Stimulated activated CD8-positive, alpha-beta memory T cell treated with anti-CD3 and anti-CD28 coated beads, Interleukin-2, amount 100 ng/mL, for 48 hours (primary cell): ENCODE data around the gene ELFN2.
"Not testable (repeated sequence)": the region's sequence is repeated elsewhere in the genome, so short reads cannot be mapped to it uniquely, and the experiment has no call there.

Experiments used
- DNase-seq, 2 donors: peaks; one replicate each; pipeline ENCODE4 v3.0.0-alpha.2; 2020; ENCODE audit warnings: low read depth in 2 of 2

ELFN2 gene

DNA sequence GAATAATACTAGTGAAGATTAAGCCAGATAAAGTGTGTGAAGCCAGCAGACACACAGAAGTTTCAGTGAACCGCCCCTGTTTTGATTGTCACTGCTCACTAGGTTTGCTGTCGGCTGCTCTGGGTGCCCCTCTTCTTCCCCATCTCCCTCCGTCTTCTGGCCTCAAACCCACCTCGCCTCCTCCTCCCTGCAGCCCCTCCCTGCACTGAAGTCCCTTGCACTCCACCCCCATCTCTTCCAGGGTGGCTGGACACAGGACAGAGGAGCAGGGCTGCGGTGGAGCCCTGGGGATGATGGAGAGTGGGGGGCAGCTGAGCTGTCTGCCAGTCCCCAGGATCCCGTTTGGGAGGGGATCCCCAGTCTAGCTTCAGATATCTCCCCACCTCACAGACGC is 91.5 kb downstream of the ELFN2 start:
- no peak for DNase-seq

DNA sequence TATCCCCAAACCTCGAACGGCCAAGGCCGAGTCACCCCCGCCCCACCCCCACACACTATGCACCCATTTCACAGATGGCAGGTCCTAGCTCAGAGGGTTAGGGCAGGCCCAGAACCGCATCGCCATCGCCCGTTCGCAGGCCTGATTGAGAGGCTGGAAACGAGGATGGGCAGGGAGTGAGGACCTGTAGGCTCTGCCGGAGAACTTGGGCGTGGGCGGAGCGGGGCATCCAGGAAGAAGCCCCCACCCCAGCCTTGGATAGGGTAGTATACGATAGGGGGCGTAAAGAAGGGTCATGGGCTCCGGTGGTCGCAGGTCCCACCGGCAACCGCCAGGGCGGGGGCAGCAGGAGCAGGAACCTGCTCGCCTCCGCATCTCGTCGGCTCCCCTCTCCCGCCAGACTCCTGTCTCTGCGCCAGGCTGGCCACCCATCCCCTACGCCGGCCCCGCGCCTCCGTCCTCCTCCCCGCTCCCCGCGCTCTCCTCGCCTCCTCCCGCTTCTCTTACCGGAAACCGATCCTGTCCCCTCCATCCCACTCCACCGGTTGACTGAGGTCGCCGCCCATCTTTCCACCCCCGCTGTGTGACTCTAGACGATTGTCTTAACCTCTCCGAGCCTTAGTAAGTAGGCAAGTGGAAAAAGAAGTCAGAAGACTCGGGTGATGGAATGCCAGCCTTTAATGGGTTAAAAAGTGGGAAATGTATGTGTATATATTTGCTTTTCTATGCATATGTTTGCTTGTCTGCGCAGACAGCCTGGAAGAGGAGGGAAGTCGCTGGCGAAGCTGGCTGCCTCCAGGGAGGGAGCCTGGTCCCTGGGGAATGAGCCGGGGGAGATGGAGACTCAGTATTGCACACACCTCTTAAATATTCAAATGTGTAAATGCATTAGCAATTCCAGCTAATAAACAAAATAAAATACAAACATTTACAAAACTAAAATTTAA is 92.1 kb downstream of the ELFN2 start:
- DNase-seq = no peak

DNA sequence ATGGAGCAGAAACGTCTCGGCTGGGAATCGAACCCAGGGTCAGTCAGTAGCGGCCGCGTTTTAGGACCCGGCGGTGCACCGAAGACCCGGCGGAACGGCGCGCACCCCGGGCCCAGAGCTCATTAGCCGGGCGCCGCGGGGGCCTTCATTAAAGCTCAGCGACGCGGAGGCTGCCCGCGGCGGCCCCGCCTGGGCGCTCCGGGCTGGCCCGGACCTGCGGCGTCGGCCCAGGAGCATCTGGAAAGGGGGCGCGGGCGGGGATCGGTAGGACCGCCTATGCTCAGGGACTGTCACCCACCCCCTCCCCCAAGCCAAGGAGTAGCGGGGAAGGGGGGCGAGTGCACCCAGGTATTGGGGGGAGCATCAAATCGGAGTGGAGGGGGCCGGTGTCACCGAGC is 92.8 kb downstream of the ELFN2 start:
- no peak for DNase-seq

DNA sequence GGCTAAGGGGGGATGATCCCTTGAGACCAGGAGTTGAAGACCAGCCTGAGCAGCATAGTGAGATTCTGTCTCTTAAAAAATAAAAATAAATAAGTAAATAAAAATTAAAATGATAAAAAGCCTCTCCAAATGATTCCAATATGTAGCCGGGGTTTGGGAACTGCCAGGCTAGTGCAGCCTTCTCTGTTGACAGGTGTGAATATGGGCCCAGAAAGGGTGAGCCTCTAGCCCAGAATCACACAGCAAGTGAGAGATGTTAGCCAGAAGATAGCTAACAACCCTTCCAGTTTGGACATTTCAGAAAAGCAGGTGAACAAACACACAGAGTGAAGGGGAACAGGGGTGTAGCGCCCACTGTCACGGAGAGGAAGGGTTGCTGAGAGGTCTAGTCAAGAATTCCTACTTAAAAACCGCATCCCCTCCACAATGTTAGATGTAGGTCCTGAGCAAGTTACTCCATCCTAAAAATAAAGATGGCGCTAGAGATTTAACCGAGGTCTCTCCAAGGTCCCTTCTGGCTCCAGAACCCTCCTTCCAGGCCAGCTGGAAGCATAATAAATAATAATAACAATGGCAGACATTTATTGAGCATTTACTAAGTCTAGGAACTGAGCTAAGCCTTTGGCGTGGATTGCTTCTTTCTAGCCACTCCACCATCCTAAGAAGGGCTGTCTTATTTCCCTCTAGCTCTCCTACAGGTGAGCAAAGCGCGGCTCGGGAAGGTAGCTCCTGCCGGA is 93.4 kb downstream of the ELFN2 start:
- no peak for DNase-seq

DNA sequence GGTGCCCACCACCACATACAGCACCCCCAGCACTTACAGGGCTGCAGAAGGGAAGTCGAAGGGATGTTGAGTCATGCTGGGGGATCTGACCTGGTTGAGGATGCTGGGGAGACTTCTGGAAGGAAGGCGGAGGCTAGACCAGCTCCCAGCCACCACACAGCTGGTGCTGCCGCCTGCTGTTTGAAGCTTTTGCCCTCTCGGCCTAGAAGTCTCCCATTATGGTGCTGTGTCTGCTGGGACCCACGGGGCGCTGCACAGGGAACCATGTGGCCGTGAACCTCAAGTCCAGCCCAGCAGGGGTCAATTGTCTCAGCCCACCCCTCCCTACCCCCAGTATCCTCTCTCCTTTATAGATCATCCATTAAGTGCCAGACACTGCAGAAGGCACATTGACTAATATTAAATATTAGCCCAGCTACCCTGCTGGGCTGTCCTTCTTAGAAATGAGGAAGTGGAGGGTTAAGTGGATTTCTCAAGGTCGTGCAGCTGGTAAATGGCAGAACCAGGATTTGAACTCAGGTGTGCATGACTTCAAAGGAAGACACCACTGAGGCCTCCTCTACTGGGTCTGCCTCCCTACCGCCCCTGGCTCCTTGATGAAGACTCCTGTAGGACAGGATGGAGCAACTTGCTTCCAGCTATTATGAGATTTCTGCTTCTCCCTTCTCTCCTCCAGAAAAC is 95.3 kb downstream of the ELFN2 start:
- DNase-seq = no peak

DNA sequence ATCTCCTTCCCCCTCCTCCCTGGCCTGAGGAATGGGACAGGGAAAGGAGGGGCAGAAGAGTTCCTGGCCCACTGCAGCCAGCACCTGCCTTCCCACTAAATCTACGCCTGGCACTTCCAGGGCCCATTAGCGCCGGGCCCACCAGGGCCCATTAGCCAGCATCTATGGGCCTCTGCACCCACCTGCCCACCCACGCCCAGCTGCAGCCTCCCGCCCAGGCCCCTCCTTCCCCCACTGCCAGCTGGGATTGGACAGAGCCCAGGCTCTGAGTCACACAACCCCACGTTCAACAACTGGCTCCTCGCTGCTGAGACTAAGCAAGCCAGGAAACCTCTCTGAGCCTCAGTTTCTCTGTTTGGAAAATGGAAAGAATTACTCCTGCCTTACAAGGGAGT is 96.2 kb downstream of the ELFN2 start:
- no peak for DNase-seq

DNA sequence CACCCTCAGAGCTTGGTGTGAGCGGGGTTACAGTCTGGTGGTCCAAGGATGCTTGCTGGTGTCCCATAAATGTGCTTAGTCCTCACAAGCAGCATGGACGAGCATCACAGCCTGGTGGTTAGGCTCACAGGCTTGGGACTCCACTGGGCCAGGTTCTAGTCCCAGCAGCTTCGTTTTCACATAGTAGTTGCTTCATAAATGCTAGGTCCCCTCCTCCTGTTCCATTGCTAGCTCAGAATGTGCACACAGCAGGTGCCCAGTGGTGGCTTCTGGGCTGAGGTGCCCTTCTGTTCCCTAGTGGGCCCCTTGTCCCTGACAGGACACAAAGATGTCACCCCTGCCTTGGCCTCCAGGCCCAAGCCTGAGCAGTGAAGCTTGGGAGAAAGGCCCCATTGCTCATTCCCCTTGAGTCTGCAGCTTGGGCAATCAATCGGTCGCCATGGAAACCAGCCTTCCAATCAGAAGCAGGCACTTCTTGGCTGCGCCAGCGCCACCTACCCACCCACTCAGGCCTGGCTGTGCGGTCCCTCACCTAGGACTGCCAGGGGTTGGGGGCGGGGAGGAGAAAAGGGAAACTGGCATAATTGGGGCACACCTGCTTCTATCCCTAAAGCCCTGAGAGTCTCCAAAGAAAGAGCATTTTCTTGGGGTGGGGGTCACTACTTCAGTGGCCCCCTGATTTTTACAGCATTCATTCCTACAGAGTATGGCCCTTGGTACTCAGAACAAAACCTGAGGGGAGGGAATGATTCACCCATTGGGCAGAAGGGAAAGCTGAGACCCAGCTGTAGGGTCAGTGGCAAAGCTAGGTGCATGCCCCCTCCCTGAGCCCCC is 96.9 kb downstream of the ELFN2 start:
- peak in 1 of 2 donors; percentile 42 for DNase-seq

DNA sequence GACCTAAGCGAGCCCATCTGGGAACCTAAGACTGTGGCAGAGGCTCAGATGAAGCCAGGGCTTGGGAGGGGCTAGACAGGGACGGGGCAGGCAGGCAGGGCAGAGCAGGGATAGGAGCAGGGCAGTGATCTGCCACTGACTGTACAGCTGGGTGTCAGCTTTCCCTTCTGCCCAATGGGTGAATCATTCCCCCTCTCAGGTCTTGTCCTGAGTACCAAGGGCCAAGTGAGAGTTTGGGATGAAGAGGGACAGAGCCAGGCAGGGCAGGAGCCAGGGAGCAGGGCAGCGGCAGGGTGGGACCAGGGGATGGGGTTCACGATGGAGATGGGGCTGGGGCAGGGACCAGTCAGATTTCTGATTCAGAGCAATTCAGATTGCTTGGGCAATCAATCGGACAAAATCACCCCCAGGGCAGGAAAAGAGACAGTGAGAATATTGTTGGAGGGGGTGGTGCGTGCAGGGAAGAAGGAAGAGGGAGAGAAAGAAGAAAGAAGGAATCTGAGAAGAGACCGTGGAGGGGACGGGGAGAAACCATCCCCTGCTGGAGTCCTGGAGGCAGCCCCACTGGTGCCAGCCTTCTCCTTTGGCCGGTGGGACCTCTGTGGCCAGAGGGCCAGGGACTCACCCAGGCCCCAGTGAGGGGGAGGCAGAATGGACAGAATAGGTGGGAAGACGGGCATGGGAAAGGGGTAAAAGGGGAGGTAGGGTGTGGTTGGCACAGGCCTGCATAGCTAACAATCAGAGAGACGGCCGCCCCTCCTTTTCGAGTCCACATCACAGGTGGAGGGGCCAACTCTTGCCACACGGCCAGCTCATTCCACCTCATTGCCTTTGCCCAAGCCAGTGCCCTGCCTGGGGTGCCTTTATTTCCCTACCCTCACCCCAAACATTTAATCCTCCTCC is 97.8 kb downstream of the ELFN2 start:
- no peak for DNase-seq

DNA sequence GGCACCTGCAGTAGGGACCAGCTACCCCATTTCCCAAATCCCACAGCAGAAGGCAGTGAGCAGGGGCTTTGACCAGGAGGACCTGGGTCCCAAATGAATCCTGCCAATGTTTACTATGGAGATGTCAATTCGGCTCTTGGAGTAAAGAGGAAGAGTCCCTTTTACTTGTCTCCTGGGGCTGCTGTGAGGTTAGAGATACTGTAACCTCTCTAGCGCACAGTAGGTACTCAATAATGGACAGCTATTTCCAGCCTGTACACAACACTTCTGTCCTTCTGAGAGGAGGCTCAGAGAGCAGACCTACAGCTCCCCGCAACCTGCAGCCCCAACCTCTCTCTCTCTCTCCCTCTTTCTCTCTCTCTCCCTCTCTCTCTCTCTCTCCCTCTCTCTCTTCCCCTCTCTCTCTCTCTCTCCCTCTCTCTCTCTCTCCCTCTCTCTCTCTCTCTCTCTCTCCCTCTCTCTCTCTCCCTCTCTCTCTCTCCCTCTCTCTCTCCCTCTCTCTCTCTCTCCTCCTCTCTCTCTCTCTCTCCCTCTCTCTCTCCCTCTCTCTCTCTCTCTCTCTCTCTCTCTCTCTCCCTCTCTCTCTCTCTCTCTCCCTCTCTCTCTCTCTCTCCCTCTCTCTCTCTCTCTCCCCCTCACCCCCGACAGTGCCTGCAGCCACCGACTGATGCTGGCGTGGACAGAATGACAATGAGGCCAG is 98.6 kb downstream of the ELFN2 start:
- not testable (repeated sequence) for DNase-seq

DNA sequence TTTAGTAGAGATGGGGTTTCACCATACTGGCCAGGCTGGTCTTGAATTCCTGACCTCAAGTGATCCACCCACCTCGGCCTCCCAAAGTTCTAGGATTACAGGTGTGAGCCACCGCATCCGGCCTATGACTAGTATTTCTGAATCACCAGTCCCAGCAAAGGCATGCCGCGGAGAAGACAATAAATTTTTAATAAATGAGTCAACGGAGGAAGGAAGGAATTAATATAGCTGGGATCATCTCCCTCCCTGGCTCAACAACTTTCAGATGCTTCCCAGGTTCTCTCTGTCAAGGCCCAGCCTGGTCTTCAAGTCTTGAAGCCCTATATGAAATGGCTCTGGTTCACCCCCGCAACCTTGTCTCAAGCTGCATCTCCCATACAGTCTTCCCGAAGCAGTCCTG is 99.3 kb downstream of the ELFN2 start:
- no peak for DNase-seq

DNA sequence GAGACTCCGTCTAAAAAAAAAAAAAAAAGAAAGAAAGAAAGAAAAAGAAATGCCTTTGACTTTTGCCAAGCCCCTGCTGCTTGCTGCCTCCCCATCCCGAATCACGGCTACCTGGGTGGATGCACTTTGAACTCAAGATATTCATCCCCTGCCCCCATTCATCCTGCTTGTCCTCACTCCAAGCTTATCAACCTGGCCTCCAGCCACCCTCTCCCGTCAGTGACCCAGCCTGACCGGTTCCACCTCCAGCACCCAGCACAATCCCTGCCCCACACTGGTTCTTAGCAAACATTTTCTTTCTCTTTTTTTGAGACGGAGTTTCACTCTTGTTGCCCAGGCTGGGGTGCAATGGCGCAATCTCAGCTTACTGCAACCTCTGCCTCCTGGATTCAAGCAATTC is 100.6 kb downstream of the ELFN2 start:
- DNase-seq = no peak

DNA sequence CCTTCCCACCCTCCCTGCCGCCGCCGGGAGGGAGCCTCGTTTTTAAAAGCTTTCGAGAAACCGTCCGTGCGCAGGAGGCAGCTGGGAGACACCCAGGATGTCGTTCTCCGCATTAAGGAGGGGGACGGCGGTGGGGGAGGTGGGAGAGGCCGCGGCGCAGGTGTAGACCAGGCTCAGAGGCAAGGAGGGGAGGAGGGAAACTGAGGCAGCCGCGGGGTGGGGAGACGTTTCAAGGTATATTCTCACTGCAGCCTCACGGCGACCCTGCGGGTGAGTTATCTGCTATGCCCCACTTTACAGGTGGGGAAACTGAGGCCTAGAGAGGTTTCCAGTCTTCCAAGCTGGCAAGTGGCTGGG is 102.3 kb downstream of the ELFN2 start:
- DNase-seq = no peak

DNA sequence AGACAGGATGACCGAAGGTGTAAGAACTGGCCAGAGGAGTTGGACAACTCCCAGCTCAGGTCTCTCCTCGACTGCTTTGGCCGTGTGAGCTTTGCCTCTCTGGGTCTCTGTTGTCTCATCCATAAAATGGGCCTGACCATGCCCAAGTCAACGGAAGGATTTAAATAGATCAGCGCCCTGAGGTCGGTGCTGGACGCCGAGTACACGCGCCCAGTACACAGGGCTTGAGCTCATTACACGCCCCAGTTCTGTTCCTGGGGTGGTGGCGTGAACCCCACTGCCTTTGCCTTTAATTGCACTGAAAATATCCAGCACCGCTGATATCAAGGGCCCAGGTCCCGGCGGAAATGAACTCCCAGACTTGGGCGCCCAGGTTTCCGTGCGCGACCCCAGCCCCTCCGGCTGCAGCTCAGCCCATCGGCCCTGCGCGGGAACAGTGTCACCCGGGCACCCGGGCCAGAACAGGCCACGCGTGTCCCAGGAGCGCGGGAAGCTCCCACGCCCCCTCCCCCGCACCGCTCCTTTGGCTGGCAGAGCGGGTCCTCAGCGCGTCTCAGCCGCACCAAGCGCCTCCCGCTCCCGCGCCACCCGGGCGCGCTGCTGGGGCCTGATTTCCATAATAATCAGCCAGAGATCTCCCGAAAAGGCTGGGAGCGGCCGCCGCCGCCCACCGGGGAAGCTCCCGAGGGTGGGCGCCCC is 102.8 kb downstream of the ELFN2 start:
- DNase-seq = no peak

DNA sequence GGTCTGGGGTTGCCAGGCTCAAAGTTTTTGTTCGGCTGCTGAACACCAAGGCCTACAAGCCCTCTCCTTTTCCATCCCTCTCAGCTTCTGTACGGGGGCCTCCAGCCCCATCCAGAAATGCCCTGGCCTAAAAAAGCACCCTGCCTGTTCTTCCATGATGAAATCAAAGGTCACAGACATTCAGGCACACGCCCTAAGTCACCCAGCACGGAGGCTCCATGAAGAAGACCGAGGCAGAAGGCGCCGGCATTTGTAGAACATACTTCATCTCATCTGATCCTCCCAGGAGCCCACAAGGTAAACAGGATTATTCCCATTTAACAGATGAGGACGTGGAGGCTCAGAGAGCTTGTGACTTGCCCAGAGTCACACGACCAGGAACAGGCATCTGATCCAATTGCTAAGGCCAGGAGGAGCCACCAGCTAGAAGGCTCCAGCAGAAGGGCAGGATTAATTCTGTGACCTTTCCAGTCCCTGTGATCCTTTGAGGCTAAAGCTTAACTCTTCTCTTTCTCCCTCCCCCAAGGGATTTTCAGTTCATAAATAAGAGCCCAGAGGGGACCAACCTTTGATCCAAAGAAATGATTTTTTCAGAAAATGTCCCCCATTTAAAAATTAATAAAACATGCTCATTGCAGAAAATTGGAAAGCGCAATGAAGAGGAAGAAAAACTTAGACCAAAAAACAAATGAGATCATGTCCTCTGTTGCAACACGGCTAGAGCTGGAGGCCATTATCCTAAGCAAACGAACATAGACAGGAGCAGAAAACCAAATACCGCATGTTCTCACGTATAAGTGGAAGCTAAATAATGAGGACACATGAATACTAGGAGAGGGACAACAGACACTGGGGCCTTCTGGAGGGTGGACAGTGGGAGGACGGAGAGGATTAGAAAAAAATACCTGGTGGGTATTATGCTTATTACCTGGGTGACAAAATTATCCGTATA is 106.3 kb downstream of the ELFN2 start:
- DNase-seq = no peak

DNA sequence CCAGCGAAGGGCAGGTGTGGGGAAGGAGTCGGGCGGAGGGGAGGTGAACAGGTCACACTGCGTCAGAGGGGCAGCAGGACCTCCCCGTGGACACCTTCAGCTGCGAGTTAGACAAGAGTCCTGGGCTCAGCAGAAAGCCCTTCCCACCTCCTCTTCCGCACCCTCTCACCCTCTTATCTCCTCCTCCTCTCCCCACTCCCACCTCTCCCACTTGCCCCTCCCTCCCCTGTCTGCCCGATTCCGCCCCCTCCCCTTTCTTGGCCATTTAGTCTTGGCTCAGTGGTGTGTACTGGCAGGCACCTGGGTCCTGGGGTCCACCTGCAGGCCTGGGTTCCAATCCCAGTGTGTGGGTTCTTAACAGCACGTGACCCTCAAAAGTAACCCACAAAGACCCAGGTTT is 107.8 kb downstream of the ELFN2 start:
- no peak for DNase-seq

DNA sequence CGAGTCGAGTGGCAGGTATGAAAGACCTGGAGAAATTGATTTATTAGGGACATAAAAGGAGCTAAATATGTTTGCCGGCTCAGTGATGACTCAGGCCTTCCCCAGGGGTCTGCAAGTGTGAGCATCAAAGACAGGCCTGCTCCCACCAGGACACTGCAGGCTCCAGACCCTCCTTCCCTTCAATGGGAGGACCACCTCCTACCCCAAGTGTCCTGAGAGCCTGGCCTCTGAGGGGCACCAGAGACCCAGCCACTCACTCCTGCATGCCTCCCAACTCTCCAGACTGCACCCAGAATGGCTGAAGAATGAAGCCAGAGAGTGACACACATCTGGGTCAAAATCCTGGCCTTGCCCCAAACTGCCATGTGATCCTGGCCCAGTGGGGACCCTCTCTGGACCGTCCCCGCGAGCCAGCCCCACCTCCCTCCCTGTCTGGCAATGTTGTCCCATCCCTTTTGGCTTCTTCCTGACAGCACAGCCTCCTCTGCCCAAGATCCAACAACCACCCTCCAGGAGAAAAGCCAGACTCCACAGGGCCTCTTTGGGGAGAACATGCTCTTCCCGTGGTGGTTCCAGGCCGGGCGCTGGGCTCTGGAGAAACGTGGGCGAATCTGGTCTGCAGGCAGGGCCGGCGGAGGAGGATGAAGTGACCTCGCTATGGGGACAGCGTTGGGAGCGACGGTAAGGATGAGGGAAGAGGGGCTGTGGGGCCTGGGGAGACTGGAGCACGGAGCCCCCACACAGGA is 108.7 kb downstream of the ELFN2 start:
- no peak for DNase-seq
